CD4-positive, alpha-beta memory T cell (primary cell): ENCODE measurements around the gene PSAPL1. TPM values are rescaled to one million over a fixed set of nuclear protein-coding genes. Genes with fewer than 3 reads are reported as not detected.

Experiments
- CTCF ChIA-PET: fragments of 350-600 bp; sonication (Branson Sonifier 250); formaldehyde crosslinking; loops from one replicate; lab custom pipeline; 2021; ENCODE audit warnings: inconsistent platforms; ENCODE audit not compliant: partially characterized antibody; lab: Charles Lee
- POLR2A ChIA-PET: fragments of 350-600 bp; sonication (Branson Sonifier 250); formaldehyde crosslinking; loops from one replicate; lab custom pipeline; 2021; ENCODE audit not compliant: partially characterized antibody; lab: Charles Lee
- DNase-seq, 5 donors: peaks; one replicate each; pipeline versions ENCODE4 v3.0.0 to v3.0.0-alpha.2; 2020 to 2022; ENCODE audit warnings: mixed read lengths in 1 of 5
- H3K27ac ChIP-seq: one replicate; pipeline ENCODE4 v1.7.0; 2013; ENCODE audit warnings: low read depth, low read length
- H3K27me3 ChIP-seq: 2 replicates; pipeline ENCODE4 v1.7.0; 2013; ENCODE audit warnings: mild to moderate bottlenecking, low read length, moderate library complexity; ENCODE audit not compliant: insufficient read depth
- H3K36me3 ChIP-seq: 2 replicates; pipeline ENCODE4 v1.7.0; 2013; ENCODE audit warnings: mild to moderate bottlenecking, low read length, moderate library complexity; ENCODE audit not compliant: insufficient read depth
- H3K4me1 ChIP-seq: 2 replicates; pipeline ENCODE4 v1.7.0; 2013; ENCODE audit warnings: mild to moderate bottlenecking, low read length, moderate library complexity; ENCODE audit not compliant: insufficient read depth
- H3K4me3 ChIP-seq, 2 donors: one replicate each; pipeline ENCODE4 v1.7.0; 2013; ENCODE audit warnings: low read length in 2 of 2, mild to moderate bottlenecking in 1 of 2
- H3K9me3 ChIP-seq, 2 donors: one replicate each; pipeline ENCODE4 v1.7.0; 2013; ENCODE audit warnings: low read length in 2 of 2, control low read depth in 1 of 2; ENCODE audit not compliant: control insufficient read depth in 1 of 2
- H3K27ac Mint-ChIP-seq, 7 donors: one replicate each; pipeline ENCODE4 v1.8.0; 2020 to 2021; ENCODE audit warnings: mixed read lengths in 7 of 7, mild to moderate bottlenecking in 6 of 7, inconsistent platforms in 3 of 7, moderate library complexity in 3 of 7
- H3K27me3 Mint-ChIP-seq, 2 donors: one replicate each; pipeline ENCODE4 v1.8.0; 2020 to 2021; ENCODE audit warnings: mixed read lengths in 2 of 2
- H3K36me3 Mint-ChIP-seq, 2 donors: one replicate each; pipeline ENCODE4 v1.8.0; 2020 to 2021; ENCODE audit warnings: mixed read lengths in 2 of 2, inconsistent platforms in 1 of 2, mild to moderate bottlenecking in 1 of 2
- H3K4me1 Mint-ChIP-seq, 4 donors: one replicate each; pipeline ENCODE4 v1.8.0; 2020 to 2021; ENCODE audit warnings: mixed read lengths in 4 of 4, mild to moderate bottlenecking in 1 of 4
- H3K4me3 Mint-ChIP-seq, 8 donors: one replicate each; pipeline ENCODE4 v1.8.0; 2020 to 2021; ENCODE audit warnings: mixed read lengths in 8 of 8, mild to moderate bottlenecking in 7 of 8, moderate library complexity in 6 of 8, inconsistent platforms in 3 of 8
- H3K9me3 Mint-ChIP-seq, 8 donors: one replicate each; pipeline ENCODE4 v1.8.0; 2020 to 2021; ENCODE audit warnings: mixed read lengths in 8 of 8, mild to moderate bottlenecking in 5 of 8, inconsistent platforms in 3 of 8, moderate library complexity in 1 of 8
- intact Hi-C: fragments of 100-400 bp; cut with micrococcal nuclease; formaldehyde crosslinking; loops from one replicate; pipeline ENCODE4 v1.15.1; 2023
- polyA plus RNA-seq, 2 donors: library from polyadenylated mRNA; unstranded; fragments of 300-500 nt; fragmentation: Illumina TruSeq; gene quantifications; one replicate each; pipeline ENCODE4 v1.2.3, GENCODE V29; 2021
- total RNA-seq, 2 experiments: library from RNA; stranded (reverse); gene quantifications; one replicate each; pipeline ENCODE4 v1.2.3, GENCODE V29; 2021

The PSAPL1 gene
- total and polyA plus RNA-seq, 4 experiments from 2014 or later, result not detected

GRCh38 chr4:7423391-7423790 is 11.3 kb downstream of the PSAPL1 start:
- H3K4me1 ChIP-seq, result no peaks in the 10 kb centered on the region
- H3K27me3 ChIP-seq, result no peaks in the 10 kb centered on the region
- intact Hi-C loops, result no loop called here
- POLR2A ChIA-PET, result no interaction called here
- no peak overlapping the region for H3K27ac ChIP-seq
- Mint-ChIP-seq H3K27ac (no peak overlapping the region), H3K36me3 (no peaks in the 10 kb centered on the region), H3K4me3 (no peak overlapping the region), H3K9me3 (peaks cover 0 to 4% (median 3%) of the 10 kb centered on the region in 8 donors), H3K4me1 (no peaks in the 10 kb centered on the region), H3K27me3 (peaks cover under 1 to 7% of the 10 kb centered on the region in 2 donors)
- H3K9me3 ChIP-seq, result no peaks in the 10 kb centered on the region
- CTCF ChIA-PET, result no interaction called here
- no peaks in the 10 kb centered on the region for H3K36me3 ChIP-seq
- no peak overlapping the region for H3K4me3 ChIP-seq
- no peak for DNase-seq

DNA sequence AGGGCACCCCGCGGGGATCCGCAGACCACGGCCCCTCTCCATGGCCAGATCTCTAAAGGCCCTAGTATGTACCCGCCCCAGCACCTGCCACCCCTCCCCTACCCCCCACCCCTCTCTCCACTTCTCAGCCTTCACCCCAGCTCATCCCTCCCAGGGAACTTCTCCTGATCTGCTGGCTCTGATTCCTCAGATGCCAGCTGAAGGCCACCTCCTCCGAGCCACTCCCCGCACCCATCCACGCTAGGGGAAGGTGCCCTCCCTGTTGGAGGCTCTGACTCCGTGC is 11.9 kb downstream of the PSAPL1 start:
- ChIA-PET POLR2A (no interaction called here), CTCF (no interaction called here)
- Mint-ChIP-seq H3K27me3 (peaks cover 0 to 9% of the 10 kb centered on the region in 2 donors), H3K4me3 (peak overlapping the region in 1 of 8 donors; percentile 42), H3K27ac (no peak overlapping the region), H3K4me1 (no peaks in the 10 kb centered on the region), H3K9me3 (peaks cover 0 to 7% (median 3%) of the 10 kb centered on the region in 8 donors), H3K36me3 (no peaks in the 10 kb centered on the region)
- Histone ChIP-seq H3K4me3 (no peak overlapping the region), H3K27me3 (no peaks in the 10 kb centered on the region), H3K4me1 (no peaks in the 10 kb centered on the region), H3K36me3 (no peaks in the 10 kb centered on the region), H3K9me3 (no peaks in the 10 kb centered on the region), H3K27ac (no peak overlapping the region)
- no peak for DNase-seq
- intact Hi-C loops, result no loop called here

GRCh38 chr4:7422151-7422897 is 12.4 kb downstream of the PSAPL1 start:
- Mint-ChIP-seq H3K9me3 (peaks cover 0 to 7% (median 3%) of the 10 kb centered on the region in 8 donors), H3K27me3 (peaks cover 0 to 8% of the 10 kb centered on the region in 2 donors), H3K4me1 (no peaks in the 10 kb centered on the region), H3K27ac (no peak overlapping the region), H3K36me3 (no peaks in the 10 kb centered on the region), H3K4me3 (peak overlapping the region in 1 of 8 donors; percentile 42)
- Histone ChIP-seq H3K36me3 (no peaks in the 10 kb centered on the region), H3K9me3 (no peaks in the 10 kb centered on the region), H3K27ac (no peak overlapping the region), H3K4me3 (no peak overlapping the region), H3K4me1 (no peaks in the 10 kb centered on the region), H3K27me3 (no peaks in the 10 kb centered on the region)
- CTCF ChIA-PET, result no interaction called here
- intact Hi-C loops, result no loop called here
- DNase-seq, result no peak
- POLR2A ChIA-PET, result no interaction called here

- CTCF ChIA-PET, result no interaction called here
- no peak for DNase-seq
- no peaks in the 10 kb centered on the region for H3K9me3 ChIP-seq
- H3K4me1 ChIP-seq, result no peaks in the 10 kb centered on the region
- Mint-ChIP-seq H3K36me3 (no peaks in the 10 kb centered on the region), H3K4me3 (no peak overlapping the region), H3K27me3 (peaks cover 0 to 8% of the 10 kb centered on the region in 2 donors), H3K9me3 (peaks cover 0 to 7% (median 3%) of the 10 kb centered on the region in 8 donors), H3K27ac (no peak overlapping the region), H3K4me1 (no peaks in the 10 kb centered on the region)
- H3K27ac ChIP-seq, result no peak overlapping the region
- no peak overlapping the region for H3K4me3 ChIP-seq
- H3K27me3 ChIP-seq, result no peaks in the 10 kb centered on the region
- intact Hi-C loops, result no loop called here
- H3K36me3 ChIP-seq, result no peaks in the 10 kb centered on the region
- POLR2A ChIA-PET, result no interaction called here
These were observed 13.2 kb downstream of the PSAPL1 start for GRCh38 chr4:7421356-7422150.

DNA sequence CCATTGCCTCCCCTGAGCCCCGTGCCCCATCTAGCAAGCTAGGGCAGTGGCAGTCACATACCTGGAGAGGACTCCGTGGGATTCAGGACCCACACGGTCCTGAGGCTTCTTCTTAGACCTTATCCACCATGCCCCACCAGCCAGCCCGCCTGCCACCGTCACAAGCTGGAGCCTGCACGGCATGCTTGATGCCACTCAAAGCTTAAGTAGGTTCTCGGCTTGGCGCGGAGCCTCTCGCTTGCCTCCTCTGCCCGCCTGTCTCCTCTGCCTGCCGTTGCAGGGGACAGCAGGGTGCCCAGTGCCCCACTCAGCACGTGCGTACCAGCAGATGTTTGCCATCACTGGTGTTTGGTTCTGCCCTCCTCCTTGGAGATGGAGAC is 14.1 kb downstream of the PSAPL1 start:
- Mint-ChIP-seq H3K4me1 (no peaks in the 10 kb centered on the region), H3K9me3 (peaks cover 0 to 9% (median 4%) of the 10 kb centered on the region in 8 donors), H3K27ac (no peak overlapping the region), H3K36me3 (no peaks in the 10 kb centered on the region), H3K4me3 (no peak overlapping the region), H3K27me3 (peaks cover 1 to 12% of the 10 kb centered on the region in 2 donors)
- H3K27ac ChIP-seq, result no peak overlapping the region
- H3K36me3 ChIP-seq, result no peaks in the 10 kb centered on the region
- no peaks in the 10 kb centered on the region for H3K9me3 ChIP-seq
- ChIA-PET POLR2A (no interaction called here), CTCF (no interaction called here)
- no peaks in the 10 kb centered on the region for H3K27me3 ChIP-seq
- no peak overlapping the region for H3K4me3 ChIP-seq
- no peak for DNase-seq
- intact Hi-C loops, result no loop called here
- no peaks in the 10 kb centered on the region for H3K4me1 ChIP-seq

GRCh38 chr4:7419961-7420660 is 14.6 kb downstream of the PSAPL1 start:
- Histone ChIP-seq H3K9me3 (no peaks in the 10 kb centered on the region), H3K4me3 (no peak overlapping the region), H3K27me3 (no peaks in the 10 kb centered on the region), H3K4me1 (no peaks in the 10 kb centered on the region), H3K36me3 (no peaks in the 10 kb centered on the region), H3K27ac (no peak overlapping the region)
- peaks cover 1 to 13% of the 10 kb centered on the region in 2 donors for H3K27me3 Mint-ChIP-seq
- no peaks in the 10 kb centered on the region for H3K4me1 Mint-ChIP-seq
- no peak for DNase-seq
- no peak overlapping the region for H3K4me3 Mint-ChIP-seq
- POLR2A ChIA-PET, result no interaction called here
- CTCF ChIA-PET, result no interaction called here
- intact Hi-C loops, result no loop called here
- H3K27ac Mint-ChIP-seq, result no peak overlapping the region
- no peaks in the 10 kb centered on the region for H3K36me3 Mint-ChIP-seq
- H3K9me3 Mint-ChIP-seq, result peaks cover 0 to 9% (median 4%) of the 10 kb centered on the region in 8 donors
